AG09309 (cell line): ENCODE results near the gene ADGRD1.

Experiments
- DNase-seq: peaks from one replicate; pipeline ENCODE4 v3.0.0-alpha.2; 2010; ENCODE audit warnings: low read depth
- H3K4me3 ChIP-seq: 2 replicates; pipeline ENCODE4 v1.5.1; 2011; ENCODE audit warnings: mild to moderate bottlenecking, low read depth, low read length, moderate library complexity; ENCODE audit not compliant: control insufficient read depth
- TF ChIP-seq, protein P1 (sequence below): IDR thresholded peaks from 2 replicates; pipeline ENCODE4 v1.5.1; 2011; ENCODE audit warnings: mild to moderate bottlenecking, low read depth, low read length, inconsistent platforms; ENCODE audit not compliant: insufficient read depth, control insufficient read depth; ENCODE audit errors: missing control alignments

ADGRD1 gene

GRCh38 chr12:130987151-130987931, 33.6 kb downstream of the ADGRD1 start:
- DNase-seq, result no peak
- TF ChIP-seq, protein P1, sequence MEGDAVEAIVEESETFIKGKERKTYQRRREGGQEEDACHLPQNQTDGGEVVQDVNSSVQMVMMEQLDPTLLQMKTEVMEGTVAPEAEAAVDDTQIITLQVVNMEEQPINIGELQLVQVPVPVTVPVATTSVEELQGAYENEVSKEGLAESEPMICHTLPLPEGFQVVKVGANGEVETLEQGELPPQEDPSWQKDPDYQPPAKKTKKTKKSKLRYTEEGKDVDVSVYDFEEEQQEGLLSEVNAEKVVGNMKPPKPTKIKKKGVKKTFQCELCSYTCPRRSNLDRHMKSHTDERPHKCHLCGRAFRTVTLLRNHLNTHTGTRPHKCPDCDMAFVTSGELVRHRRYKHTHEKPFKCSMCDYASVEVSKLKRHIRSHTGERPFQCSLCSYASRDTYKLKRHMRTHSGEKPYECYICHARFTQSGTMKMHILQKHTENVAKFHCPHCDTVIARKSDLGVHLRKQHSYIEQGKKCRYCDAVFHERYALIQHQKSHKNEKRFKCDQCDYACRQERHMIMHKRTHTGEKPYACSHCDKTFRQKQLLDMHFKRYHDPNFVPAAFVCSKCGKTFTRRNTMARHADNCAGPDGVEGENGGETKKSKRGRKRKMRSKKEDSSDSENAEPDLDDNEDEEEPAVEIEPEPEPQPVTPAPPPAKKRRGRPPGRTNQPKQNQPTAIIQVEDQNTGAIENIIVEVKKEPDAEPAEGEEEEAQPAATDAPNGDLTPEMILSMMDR, result no peak
- no peak overlapping the region for H3K4me3 ChIP-seq

GRCh38 chr12:130988261-130988660, 34.6 kb downstream of the ADGRD1 start:
- no peak overlapping the region for H3K4me3 ChIP-seq
- TF ChIP-seq, protein P1, result no peak
- DNase-seq, result no peak

GRCh38 chr12:130988751-130989150, 35.0 kb downstream of the ADGRD1 start:
- TF ChIP-seq, protein P1, result no peak
- H3K4me3 ChIP-seq, result no peak overlapping the region
- no peak for DNase-seq

DNA sequence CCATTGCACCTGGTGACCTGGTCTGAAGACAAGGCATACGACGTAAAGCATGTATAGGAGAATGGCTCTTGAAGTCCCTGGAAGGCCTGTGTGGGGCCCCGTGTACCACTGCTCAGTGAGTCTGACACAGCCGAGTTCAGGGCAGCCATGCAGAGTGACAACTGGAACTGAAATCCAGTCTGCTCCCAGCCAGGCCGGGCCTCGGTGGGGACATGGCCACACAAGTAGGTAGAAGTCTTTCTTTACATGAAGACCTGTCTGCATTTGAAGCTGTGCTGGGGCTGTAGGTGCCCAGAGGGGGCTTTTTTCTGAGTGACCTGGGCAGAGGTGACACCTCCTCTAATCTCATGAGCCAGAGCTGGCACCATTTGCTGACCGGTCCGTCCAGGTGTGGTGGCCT, 35.7 kb downstream of the ADGRD1 start:
- H3K4me3 ChIP-seq, result no peak overlapping the region
- TF ChIP-seq, protein P1, result no peak
- DNase-seq, result no peak

DNA sequence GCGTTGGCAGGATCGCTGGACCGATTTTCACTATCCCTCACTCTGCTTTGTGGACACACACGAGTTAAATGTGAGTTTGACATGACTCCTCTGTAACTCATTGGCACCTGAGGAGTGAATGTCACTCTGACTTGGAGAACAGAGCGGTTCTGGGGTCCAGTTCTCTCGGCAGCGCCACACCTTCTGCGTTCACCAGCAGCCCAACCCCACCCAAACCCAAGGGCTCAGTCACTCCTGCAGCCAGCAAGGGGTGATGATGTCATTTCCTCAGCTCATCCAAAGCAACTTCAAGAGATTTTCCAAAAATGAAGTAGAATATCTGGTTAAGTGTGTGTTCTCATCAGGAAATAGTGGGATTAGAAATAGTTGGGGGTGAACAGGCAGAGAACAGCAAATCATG, 36.3 kb downstream of the ADGRD1 start:
- DNase-seq, result no peak
- H3K4me3 ChIP-seq, result no peak overlapping the region
- TF ChIP-seq, protein P1, result no peak

- no peak overlapping the region for H3K4me3 ChIP-seq
- no peak for DNase-seq
- TF ChIP-seq, protein P1, result no peak
These were observed 38.7 kb downstream of the ADGRD1 start for GRCh38 chr12:130992448-130992847.
